BLaER1 treated with 17β-estradiol and CSF1 and Interleukin-3, amounts not matched to agents 10 nM and 100 nM (cell line): ENCODE results near the gene FAT2.

ENCODE experiments used
- H3K27ac ChIP-seq, 11 experiments: shearing (Covaris generic); formaldehyde crosslinking; 2 replicates each; pipeline ENCODE4 v1.8.1; 2022
- H3K27me3 ChIP-seq, 11 experiments: shearing (Covaris generic); formaldehyde crosslinking; 2 replicates each; pipeline ENCODE4 v1.8.1; 2022
- H3K36me3 ChIP-seq, 11 experiments: shearing (Covaris generic); formaldehyde crosslinking; 2 replicates each; pipeline ENCODE4 v1.8.1; 2022
- H3K4me1 ChIP-seq, 10 experiments: shearing (Covaris generic); formaldehyde crosslinking; 2 replicates each; pipeline ENCODE4 v1.8.1; 2022
- H3K4me2 ChIP-seq, 11 experiments: shearing (Covaris generic); formaldehyde crosslinking; 2 replicates each; pipeline ENCODE4 v1.8.1; 2022
- H3K4me3 ChIP-seq, 10 experiments: shearing (Covaris generic); formaldehyde crosslinking; 2 replicates each; pipeline ENCODE4 v1.8.1; 2022
- H3K9ac ChIP-seq, 11 experiments: shearing (Covaris generic); formaldehyde crosslinking; 2 replicates each; pipeline ENCODE4 v1.8.1; 2022
- H3K9me3 ChIP-seq, 11 experiments: shearing (Covaris generic); formaldehyde crosslinking; replicated peaks in 1 of 11; 2 replicates each; pipeline ENCODE4 v1.8.1; 2022
- H4K20me1 ChIP-seq, 11 experiments: shearing (Covaris generic); formaldehyde crosslinking; 2 replicates each; pipeline ENCODE4 v1.8.1; 2022
- Cebpa-rat ChIP-seq, 11 experiments: shearing (Covaris generic); IDR thresholded peaks; 2 replicates each; pipeline ENCODE4 v1.8.1; 2022

Gene FAT2

DNA sequence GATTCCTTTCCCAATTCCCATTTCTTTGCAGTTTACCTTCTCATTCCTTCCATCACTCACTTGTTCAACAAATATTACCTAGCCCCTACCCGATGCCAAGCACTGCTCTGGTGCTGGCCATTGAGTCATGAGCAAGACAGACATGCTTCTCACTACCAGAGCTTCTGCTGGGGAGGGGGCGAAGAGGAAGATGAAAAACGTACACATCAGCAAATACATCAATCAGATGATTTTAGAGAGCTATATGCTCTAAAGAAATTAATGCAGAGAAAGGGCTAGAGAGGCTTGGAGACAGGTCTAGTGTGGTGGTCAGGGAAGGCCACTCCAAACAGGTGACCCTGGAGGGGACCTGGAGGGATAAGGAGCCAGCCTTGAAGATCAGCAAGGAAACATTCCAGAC, 14.4 kb upstream of the FAT2 start:
- no peak overlapping the region for H3K9ac ChIP-seq
- H3K36me3 ChIP-seq = no peaks in the 10 kb centered on the region
- no peak overlapping the region for H3K4me2 ChIP-seq
- no peak overlapping the region for H3K27ac ChIP-seq
- H3K4me3 ChIP-seq = no peak overlapping the region
- no peaks in the 10 kb centered on the region for H4K20me1 ChIP-seq
- TF ChIP-seq Cebpa-rat (IDR thresholded peaks at IDR 0.05) = no peak
- no peaks in the 10 kb centered on the region for H3K27me3 ChIP-seq
- no peaks in the 10 kb centered on the region for H3K9me3 ChIP-seq
- H3K4me1 ChIP-seq = 0 out of 20 replicates have a peak, but pooled peaks cover 0 to 2% (median 0%) of the 10 kb centered on the region in 10 experiments

DNA sequence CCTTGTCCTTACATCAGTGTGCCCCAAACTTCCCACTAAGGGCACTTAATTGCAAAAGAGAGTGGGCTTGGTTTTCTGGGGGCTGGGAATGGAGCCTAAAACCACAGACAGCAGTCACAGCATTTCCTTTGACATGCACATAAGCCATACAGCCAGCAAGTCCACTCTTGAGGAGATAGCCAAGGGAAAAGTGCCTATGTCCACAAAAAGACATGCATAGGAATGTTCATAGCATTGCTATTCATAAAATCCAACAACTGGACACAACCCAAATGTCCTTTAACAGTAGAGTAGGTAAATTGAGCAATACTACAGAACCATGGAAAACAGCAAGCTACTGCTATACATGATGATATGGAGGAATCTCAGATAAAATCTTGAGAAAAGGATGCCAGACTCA, 11.7 kb upstream of the FAT2 start:
- Histone ChIP-seq H3K9me3 (no peaks in the 10 kb centered on the region), H3K9ac (no peak overlapping the region), H3K4me1 (peaks cover 7 to 19% (median 12%) of the 10 kb centered on the region in 10 experiments; a peak in 18 of 20 replicates), H3K27ac (no peak overlapping the region), H4K20me1 (no peaks in the 10 kb centered on the region), H3K4me2 (no peak overlapping the region), H3K4me3 (no peak overlapping the region), H3K36me3 (no peaks in the 10 kb centered on the region), H3K27me3 (no peaks in the 10 kb centered on the region)
- TF ChIP-seq Cebpa-rat (IDR thresholded peaks at IDR 0.05) = no peak

DNA sequence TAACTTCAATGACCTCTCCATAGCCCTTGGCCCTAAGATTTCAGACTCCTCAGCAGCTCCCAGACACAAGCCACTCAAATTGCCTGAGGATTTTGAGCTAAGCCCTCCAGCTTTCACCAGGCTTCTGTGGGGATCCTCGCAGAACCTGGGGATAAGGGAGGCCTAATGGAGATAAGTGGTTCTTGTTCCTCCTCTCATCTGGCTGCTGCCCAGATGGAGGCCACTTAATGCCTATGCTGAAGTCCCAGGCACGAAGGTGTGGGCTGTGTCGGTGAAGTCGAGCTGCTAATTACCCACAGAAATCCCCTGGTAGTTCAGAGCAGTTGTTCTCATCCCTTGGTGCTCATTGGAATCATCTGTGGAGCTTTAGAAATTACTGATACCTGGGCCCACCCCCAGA, 10.3 kb upstream of the FAT2 start:
- no peaks in the 10 kb centered on the region for H3K9me3 ChIP-seq

DNA sequence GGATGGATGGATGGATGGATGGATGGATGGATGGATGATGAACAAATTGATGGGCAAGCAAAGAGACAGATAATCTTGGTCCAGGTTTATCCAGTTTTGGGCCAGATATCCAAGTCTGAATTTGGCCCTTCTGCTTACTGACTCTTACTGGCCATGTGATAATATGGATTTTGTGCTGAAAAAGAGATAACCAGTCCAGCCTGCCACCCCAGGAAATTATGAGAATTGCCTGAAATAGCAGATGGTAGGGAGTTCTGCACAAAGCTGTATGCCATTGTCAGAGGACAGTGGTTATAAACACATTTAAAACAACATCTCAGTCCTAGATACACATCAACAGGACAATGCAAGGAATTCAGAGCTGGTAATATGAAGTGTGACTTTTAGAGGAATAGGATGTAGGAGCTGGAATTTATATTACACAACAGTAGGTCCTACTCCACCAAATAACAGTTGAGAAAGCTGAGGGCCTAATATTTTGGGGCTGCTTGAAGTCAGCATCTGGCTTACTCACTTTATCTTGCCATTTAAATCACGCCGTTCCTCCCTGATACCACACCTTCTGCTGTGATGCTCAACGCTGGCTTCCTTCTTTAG, 9.0 kb upstream of the FAT2 start:
- no peak for TF ChIP-seq Cebpa-rat (IDR thresholded peaks at IDR 0.05)
- no peak overlapping the region for H3K9ac ChIP-seq
- no peaks in the 10 kb centered on the region for H4K20me1 ChIP-seq
- no peak overlapping the region for H3K4me3 ChIP-seq
- no peaks in the 10 kb centered on the region for H3K36me3 ChIP-seq
- H3K4me1 ChIP-seq = peaks cover 7 to 21% (median 18%) of the 10 kb centered on the region in 10 experiments; a peak in 18 of 20 replicates
- peak overlapping the region in 2 of 11 experiments; percentile 61 to 71; a peak in 2 of 22 replicates for H3K27ac ChIP-seq
- no peak overlapping the region for H3K4me2 ChIP-seq
- H3K27me3 ChIP-seq = no peaks in the 10 kb centered on the region
- no peaks in the 10 kb centered on the region for H3K9me3 ChIP-seq

More for the DNA sequence above, 10.3 kb upstream of the FAT2 start:
- no peak overlapping the region for H3K4me2 ChIP-seq
- no peak overlapping the region for H3K4me3 ChIP-seq
- no peaks in the 10 kb centered on the region for H4K20me1 ChIP-seq
- H3K4me1 ChIP-seq = peaks cover 7 to 21% (median 18%) of the 10 kb centered on the region in 10 experiments; a peak in 18 of 20 replicates
- H3K27me3 ChIP-seq = no peaks in the 10 kb centered on the region
- no peaks in the 10 kb centered on the region for H3K36me3 ChIP-seq
- H3K27ac ChIP-seq = no peak overlapping the region
- no peak overlapping the region for H3K9ac ChIP-seq
- TF ChIP-seq Cebpa-rat (IDR thresholded peaks at IDR 0.05) = no peak

DNA sequence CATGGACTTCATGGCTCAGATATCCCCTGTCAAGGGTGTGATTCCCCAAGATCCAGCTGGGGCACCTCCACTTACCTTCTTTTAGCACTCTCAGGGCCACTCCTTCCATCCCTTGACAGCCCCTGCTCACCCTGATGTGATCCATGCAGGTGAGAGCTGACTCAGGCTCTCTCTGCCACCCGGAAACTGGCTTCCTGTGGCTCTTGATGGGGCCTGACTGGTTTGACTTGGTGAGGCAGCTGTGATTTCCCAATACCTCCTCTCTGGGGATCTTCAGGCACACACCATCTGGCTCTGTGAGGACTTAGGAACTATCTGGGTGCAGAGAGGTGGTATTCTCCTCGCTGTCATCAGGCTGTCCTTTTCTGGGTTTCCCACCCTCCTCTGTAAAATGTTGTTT, 7.9 kb upstream of the FAT2 start:
- H3K36me3 ChIP-seq = no peaks in the 10 kb centered on the region
- H4K20me1 ChIP-seq = no peaks in the 10 kb centered on the region
- H3K4me3 ChIP-seq = no peak overlapping the region
- peak in 4 of 11 experiments; percentile 28 to 82 (median 65); a peak in 5 of 22 replicates for TF ChIP-seq Cebpa-rat (IDR thresholded peaks at IDR 0.05)
- peak overlapping the region in 1 of 11 experiments; percentile 35; a peak in 1 of 22 replicates for H3K9ac ChIP-seq
- no peaks in the 10 kb centered on the region for H3K9me3 ChIP-seq
- H3K27me3 ChIP-seq = no peaks in the 10 kb centered on the region
- peak overlapping the region in 5 of 11 experiments; percentile 17 to 71 (median 60); a peak in 7 of 22 replicates for H3K27ac ChIP-seq
- peak overlapping the region; percentile 3 to 68 (median 56); a peak in 17 of 22 replicates for H3K4me2 ChIP-seq
- peaks cover 7 to 21% (median 18%) of the 10 kb centered on the region in 10 experiments; a peak in 18 of 20 replicates for H3K4me1 ChIP-seq

DNA sequence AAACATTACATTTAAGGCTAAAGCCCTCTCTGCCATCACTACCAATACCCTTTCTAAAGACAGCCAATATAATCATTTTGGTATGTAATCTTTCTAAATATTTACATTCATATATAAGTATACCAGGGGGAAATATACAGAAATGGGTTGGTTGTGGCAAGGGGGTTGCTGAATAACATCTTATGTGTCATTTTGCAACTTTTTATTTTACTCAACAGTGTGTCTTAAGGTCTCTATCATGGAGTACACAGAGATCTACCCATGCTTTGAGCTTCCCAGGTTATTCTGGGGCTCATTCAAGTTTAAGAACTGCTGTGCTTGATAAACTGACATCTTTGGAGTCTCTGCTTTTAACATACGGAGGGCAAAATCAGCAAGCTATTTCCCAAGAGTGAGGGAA, 7.4 kb upstream of the FAT2 start:
- no peak overlapping the region for H3K9ac ChIP-seq
- TF ChIP-seq Cebpa-rat (IDR thresholded peaks at IDR 0.05) = no peak
- H3K27ac ChIP-seq = peak overlapping the region in 4 of 11 experiments; percentile 30 to 67 (median 50); a peak in 7 of 22 replicates
- H3K4me3 ChIP-seq = no peak overlapping the region
- H3K36me3 ChIP-seq = no peaks in the 10 kb centered on the region
- H3K4me2 ChIP-seq = peak overlapping the region; percentile 3 to 68 (median 56); a peak in 16 of 22 replicates
- H3K4me1 ChIP-seq = peaks cover 7 to 21% (median 18%) of the 10 kb centered on the region in 10 experiments; a peak in 18 of 20 replicates
- H4K20me1 ChIP-seq = no peaks in the 10 kb centered on the region
- no peaks in the 10 kb centered on the region for H3K27me3 ChIP-seq
- H3K9me3 ChIP-seq = no peaks in the 10 kb centered on the region

DNA sequence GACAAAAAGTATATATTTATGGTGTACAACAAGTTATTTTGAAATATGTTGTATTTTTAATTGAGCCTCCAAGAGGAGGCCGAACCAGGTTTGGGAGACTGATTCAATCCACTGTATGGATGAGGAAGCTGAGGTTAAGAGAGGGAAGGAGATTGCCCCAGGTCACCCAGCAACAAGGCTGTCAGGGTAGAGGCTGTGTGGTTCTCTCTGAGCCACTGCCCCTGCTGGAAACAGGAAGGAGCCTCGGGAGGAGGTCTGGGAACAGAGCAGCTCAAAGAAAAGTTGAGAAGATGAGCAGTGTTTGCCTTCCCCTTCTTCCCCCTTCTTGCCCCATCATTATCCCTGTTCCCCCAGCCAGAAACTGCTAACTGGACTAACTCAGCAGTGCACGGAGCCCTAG, 6.6 kb upstream of the FAT2 start:
- peak overlapping the region in 4 of 11 experiments; percentile 5 to 67 (median 20); a peak in 3 of 22 replicates for H3K27ac ChIP-seq
- no peaks in the 10 kb centered on the region for H3K27me3 ChIP-seq
- no peaks in the 10 kb centered on the region for H3K36me3 ChIP-seq
- H4K20me1 ChIP-seq = no peaks in the 10 kb centered on the region
- no peaks in the 10 kb centered on the region for H3K9me3 ChIP-seq
- H3K4me1 ChIP-seq = peaks cover 12 to 27% (median 24%) of the 10 kb centered on the region in 10 experiments
- peak overlapping the region in 5 of 11 experiments; percentile 5 to 41 (median 19); a peak in 6 of 22 replicates for H3K4me2 ChIP-seq
- no peak overlapping the region for H3K4me3 ChIP-seq
- H3K9ac ChIP-seq = no peak overlapping the region
- no peak for TF ChIP-seq Cebpa-rat (IDR thresholded peaks at IDR 0.05)

DNA sequence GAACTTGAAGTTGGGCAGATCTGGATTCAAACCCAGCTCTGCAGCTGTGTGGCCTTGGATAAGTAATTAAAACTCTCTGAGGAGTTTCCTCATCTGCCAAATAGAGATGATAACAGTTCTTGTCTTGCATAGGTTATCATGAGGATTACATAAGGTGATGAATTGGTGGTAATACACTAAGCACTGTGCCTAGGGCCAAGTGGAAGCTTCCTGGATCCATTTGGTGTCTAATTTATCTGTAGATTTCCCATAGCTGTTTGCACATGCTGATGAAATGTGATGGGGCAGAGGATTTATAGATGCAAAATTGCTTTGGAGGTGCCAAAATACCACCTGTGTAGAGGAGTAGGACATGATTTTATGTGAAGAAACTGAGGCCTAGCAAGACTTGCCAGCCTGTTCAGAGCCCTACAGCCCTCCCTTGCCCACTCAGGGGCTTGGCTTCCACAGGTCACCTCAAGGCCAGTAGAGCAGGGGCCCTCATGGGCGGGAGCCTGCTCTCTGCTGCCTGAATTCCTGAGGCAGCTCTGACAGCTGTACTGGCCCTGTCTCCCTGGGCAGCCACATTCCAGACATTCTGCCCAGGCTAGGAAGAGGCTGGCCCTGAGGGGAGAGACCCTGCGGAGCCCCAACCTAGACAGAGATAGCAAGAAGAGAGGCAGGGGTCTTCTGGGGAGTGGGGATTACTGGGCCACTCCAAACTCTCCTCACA, 5.9 kb upstream of the FAT2 start:
- Histone ChIP-seq H3K4me2 (peak overlapping the region in 1 of 11 experiments; percentile 41; a peak in 2 of 22 replicates), H3K4me1 (peaks cover 15 to 33% (median 24%) of the 10 kb centered on the region in 10 experiments), H3K9me3 (no peaks in the 10 kb centered on the region), H3K4me3 (no peak overlapping the region), H3K9ac (no peak overlapping the region), H3K36me3 (no peaks in the 10 kb centered on the region), H3K27me3 (no peaks in the 10 kb centered on the region), H4K20me1 (no peaks in the 10 kb centered on the region), H3K27ac (peak overlapping the region in 3 of 11 experiments; percentile 5 to 40 (median 5); a peak in 3 of 22 replicates)
- TF ChIP-seq Cebpa-rat (IDR thresholded peaks at IDR 0.05) = no peak

DNA sequence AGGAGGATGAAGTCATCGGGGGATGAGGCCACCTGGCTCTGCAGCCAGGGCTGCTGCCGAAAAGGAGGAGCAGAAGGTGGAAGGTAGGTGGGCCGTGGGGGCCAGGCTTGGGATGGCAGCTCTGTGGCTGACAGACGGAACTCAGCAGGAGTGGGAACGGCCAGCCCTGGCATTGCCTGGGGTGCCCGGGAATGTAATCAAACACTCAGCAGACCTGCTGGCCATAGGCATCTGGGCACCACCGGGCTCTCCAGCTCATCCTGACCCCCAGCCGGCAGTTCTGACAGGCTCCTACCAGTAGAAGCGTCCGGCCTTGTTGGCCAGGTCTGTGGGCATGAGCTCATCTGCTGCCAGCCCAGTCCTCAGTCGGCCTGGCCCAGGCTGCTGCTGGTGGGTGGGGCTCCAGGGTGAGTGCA, 4.3 kb upstream of the FAT2 start:
- H3K27me3 ChIP-seq = no peaks in the 10 kb centered on the region
- H3K36me3 ChIP-seq = no peaks in the 10 kb centered on the region
- TF ChIP-seq Cebpa-rat (IDR thresholded peaks at IDR 0.05) = no peak
- H3K9me3 ChIP-seq = no peaks in the 10 kb centered on the region
- H4K20me1 ChIP-seq = no peaks in the 10 kb centered on the region
- H3K27ac ChIP-seq = 0 out of 22 replicates have a peak overlapping the region, but pooled peaks of 1 of the 11 experiments have one; percentile 26
- H3K4me2 ChIP-seq = no peak overlapping the region
- H3K4me1 ChIP-seq = peaks cover 15 to 33% (median 24%) of the 10 kb centered on the region in 10 experiments
- no peak overlapping the region for H3K4me3 ChIP-seq
- no peak overlapping the region for H3K9ac ChIP-seq
